ENCODE results near the gene CLIP2. TPM values are rescaled to one million over a fixed set of nuclear protein-coding genes. Genes with fewer than 3 reads are reported as not detected.

The CLIP2 gene
- total RNA-seq, 4 donors from 2014 or later = 3.8 to 21.3 (median 12.9) TPM

- no peak for TF ChIP-seq CTCF (IDR thresholded peaks at IDR 0.05; ENCODE audit: low read depth)
These were observed 55.6 kb downstream of the CLIP2 start for GRCh38 chr7:74344786-74345185.

GRCh38 chr7:74345970-74346369 is 56.8 kb downstream of the CLIP2 start:
- TF ChIP-seq CTCF (IDR thresholded peaks at IDR 0.05; ENCODE audit: low read depth) = no peak

GRCh38 chr7:74349621-74350020 is 60.4 kb downstream of the CLIP2 start:
- TF ChIP-seq CTCF (IDR thresholded peaks at IDR 0.05; ENCODE audit: low read depth) = no peak

- no peak for TF ChIP-seq CTCF (IDR thresholded peaks at IDR 0.05; ENCODE audit: low read depth)
These were observed 61.5 kb downstream of the CLIP2 start for GRCh38 chr7:74350751-74351150.

- no peak for TF ChIP-seq CTCF (IDR thresholded peaks at IDR 0.05; ENCODE audit: low read depth)
These were observed 62.6 kb downstream of the CLIP2 start for GRCh38 chr7:74351836-74352235.

- no peak for TF ChIP-seq CTCF (IDR thresholded peaks at IDR 0.05; ENCODE audit: low read depth)
These were observed 64.8 kb downstream of the CLIP2 start for GRCh38 chr7:74354009-74354408.

- TF ChIP-seq CTCF (IDR thresholded peaks at IDR 0.05; ENCODE audit: low read depth) = no peak
These were observed 65.9 kb downstream of the CLIP2 start for GRCh38 chr7:74355091-74355490.

All from subcutaneous adipose tissue (tissue), 4 donors.